Measurements from ENCODE around the gene ZNF444. TPM values are rescaled to one million over a fixed set of nuclear protein-coding genes. Genes with fewer than 3 reads are reported as not detected.

Gene ZNF444
- total and polyA plus RNA-seq, 9 of the 15 experiments (the other 6 are each of a cell fraction or from before 2014, with no cell fraction given) = 0.39 to 40.0 (median 6.9) TPM

- peak; percentile 90 for TF ChIP-seq NKRF (IDR thresholded peaks at IDR 0.05; ENCODE audit: borderline replicate concordance)
- no peak for TF ChIP-seq E2F8 (IDR thresholded peaks at IDR 0.05; ENCODE audit: low read depth, partially characterized antibody)
- no peak for TF ChIP-seq MEF2A (IDR thresholded peaks at IDR 0.05; ENCODE audit: control insufficient read depth, low read depth, low read length)
- TF ChIP-seq FOXP4 (CRISPR knock-in tag; IDR thresholded peaks at IDR 0.05; ENCODE audit: borderline replicate concordance) = peak; percentile 86; the same call in 1 of the 2 replicates
- TF ChIP-seq ATF4 (CRISPR knock-in tag; IDR thresholded peaks at IDR 0.05) = no peak
- TF ChIP-seq GATA2 (CRISPR knock-in tag; IDR thresholded peaks at IDR 0.05) = no peak
- no peak for TF ChIP-seq SRSF3 (IDR thresholded peaks at IDR 0.05; ENCODE audit: insufficient read depth, low read length)
- TF ChIP-seq CHAMP1 (IDR thresholded peaks at IDR 0.05) = no peak
- peak; percentile 62; the same call in 1 of the 2 replicates for TF ChIP-seq PHF8 (IDR thresholded peaks at IDR 0.05; ENCODE audit: borderline replicate concordance, low read length)
- TF ChIP-seq SMARCB1 (IDR thresholded peaks at IDR 0.05; ENCODE audit: insufficient read length, low read depth) = no peak
- peak; percentile 43 for TF ChIP-seq TAF1 (IDR thresholded peaks at IDR 0.05; ENCODE audit: control insufficient read depth, extremely low read depth, insufficient read depth, low read length, severe bottlenecking)
- 0 out of 2 replicates have a peak, but pooled peaks have one; percentile 49 for TF ChIP-seq POLR2AphosphoS5 (IDR thresholded peaks at IDR 0.05; ENCODE audit: control insufficient read depth, insufficient read depth, low read depth, low read length)
Observed at GRCh38 chr19:56120371-56121179, 20.5 kb upstream of the ZNF444 start (continued).
